ENCODE measurements around the gene FAM222A. TPM values are rescaled to one million over a fixed set of nuclear protein-coding genes. Genes with fewer than 3 reads are reported as not detected.

FAM222A gene
- total RNA-seq, 3 donors from 2014 or later, result 1.7 to 4.4 (median 3.5) TPM

GRCh38 chr12:109707470-109707821 is 6.2 kb upstream of the FAM222A start:
- DNase-seq (no peak), ATAC-seq (no peak)
- Histone ChIP-seq H3K9me3 (no peaks in the 10 kb centered on the region), H3K36me3 (ENCODE audit: low read depth) (no peaks in the 10 kb centered on the region), H3K4me1 (ENCODE audit: low read depth) (peaks cover 6% of the 10 kb centered on the region), H3K4me3 (no peak overlapping the region)
- TF ChIP-seq CTCF (IDR thresholded peaks at IDR 0.05), result no peak
- intact Hi-C loops (cut with DNase I, micrococcal nuclease), result no loop called here

GRCh38 chr12:109708939-109709338 is 4.7 kb upstream of the FAM222A start:
- Histone ChIP-seq H3K9me3 (no peaks in the 10 kb centered on the region), H3K4me3 (no peak overlapping the region), H3K4me1 (ENCODE audit: low read depth) (peaks cover 11% of the 10 kb centered on the region), H3K36me3 (ENCODE audit: low read depth) (no peaks in the 10 kb centered on the region)
- intact Hi-C loops (cut with DNase I, micrococcal nuclease), result no loop called here
- DNase-seq (no peak), ATAC-seq (no peak)
- no peak for TF ChIP-seq CTCF (IDR thresholded peaks at IDR 0.05)

GRCh38 chr12:109709401-109709991 is 4.1 kb upstream of the FAM222A start:
- Histone ChIP-seq H3K9me3 (no peaks in the 10 kb centered on the region), H3K36me3 (ENCODE audit: low read depth) (no peaks in the 10 kb centered on the region), H3K4me1 (ENCODE audit: low read depth) (peaks cover 11% of the 10 kb centered on the region), H3K4me3 (no peak overlapping the region)
- ATAC-seq, result no peak
- intact Hi-C loops (cut with DNase I, micrococcal nuclease), result no loop called here
- DNase-seq, result no peak
- TF ChIP-seq CTCF (IDR thresholded peaks at IDR 0.05), result no peak

- Histone ChIP-seq H3K4me3 (no peak overlapping the region), H3K4me1 (ENCODE audit: low read depth) (peaks cover 18% of the 10 kb centered on the region), H3K9me3 (no peaks in the 10 kb centered on the region), H3K36me3 (ENCODE audit: low read depth) (no peaks in the 10 kb centered on the region)
- DNase-seq, result no peak
- TF ChIP-seq CTCF (IDR thresholded peaks at IDR 0.05), result no peak
- intact Hi-C loops (cut with DNase I, micrococcal nuclease), result no loop called here
- no peak for ATAC-seq
Measured at GRCh38 chr12:109710205-109710746, 3.3 kb upstream of the FAM222A start.

- TF ChIP-seq CTCF (IDR thresholded peaks at IDR 0.05), result no peak
- intact Hi-C loops (cut with DNase I, micrococcal nuclease), result no loop called here
Measured at GRCh38 chr12:109710747-109711595, 2.7 kb upstream of the FAM222A start.

More at GRCh38 chr12:109710747-109711595, 2.7 kb upstream of the FAM222A start:
- Histone ChIP-seq H3K9me3 (no peaks in the 10 kb centered on the region), H3K36me3 (ENCODE audit: low read depth) (no peaks in the 10 kb centered on the region), H3K4me1 (ENCODE audit: low read depth) (peaks cover 20% of the 10 kb centered on the region), H3K4me3 (no peak overlapping the region)
- DNase-seq (no peak), ATAC-seq (no peak)

All from mucosa of descending colon (tissue), 3 donors.